ENCODE data around the gene SH3PXD2A. TPM values are rescaled to one million over a fixed set of nuclear protein-coding genes. Genes with fewer than 3 reads are reported as not detected.

SH3PXD2A gene
- total RNA-seq, 1 donor from 2014 or later, result 17.3 TPM

DNA sequence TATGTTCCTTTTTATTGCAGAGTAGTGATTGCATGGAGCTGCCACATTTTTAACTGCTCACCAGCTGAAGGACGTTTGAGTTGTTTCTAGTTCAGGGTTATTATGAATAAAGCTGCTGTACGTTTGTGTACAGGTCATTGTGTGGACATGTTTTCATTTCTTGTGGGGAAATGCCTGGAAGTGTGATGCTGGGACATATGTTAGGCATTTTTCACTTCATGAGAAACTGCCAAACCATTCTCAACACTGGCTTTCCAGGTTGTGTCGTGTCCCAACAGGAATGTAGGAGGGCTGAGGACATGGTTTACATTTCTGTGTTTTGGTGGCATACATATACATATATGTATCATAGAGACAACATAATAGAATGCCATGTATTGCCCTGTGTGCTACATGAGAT lies 288.8 kb downstream of the SH3PXD2A start:
- Histone ChIP-seq H3K4me2 (ENCODE audit: low read length) (no peak overlapping the region), H3K4me3 (ENCODE audit: insufficient read depth, low read depth, low read length) (no peak overlapping the region), H4K20me1 (ENCODE audit: insufficient read depth, low read length) (peaks cover 5% of the 10 kb centered on the region), H3K4me1 (ENCODE audit: insufficient read depth, low read length) (no peaks in the 10 kb centered on the region), H3K27ac (ENCODE audit: low read depth, low read length) (no peak overlapping the region), H3K9ac (ENCODE audit: low read length) (no peak overlapping the region), H3K9me3 (ENCODE audit: insufficient read depth, low read depth, low read length) (no peaks in the 10 kb centered on the region), H2AFZ (ENCODE audit: low read depth, low read length) (no peak overlapping the region), H3K79me2 (ENCODE audit: insufficient read depth, low read length) (no peaks in the 10 kb centered on the region), H3K27me3 (ENCODE audit: insufficient read depth, low read length) (peaks cover 60% of the 10 kb centered on the region), H3K36me3 (ENCODE audit: insufficient read depth, low read length) (no peaks in the 10 kb centered on the region)
- Mint-ChIP-seq H3K27me3 (ENCODE audit: low read depth, unreplicated experiment) (peaks cover 58% of the 10 kb centered on the region), H3K4me1 (ENCODE audit: low read depth, unreplicated experiment) (no peaks in the 10 kb centered on the region), H3K4me3 (ENCODE audit: unreplicated experiment) (no peak overlapping the region), H3K9me3 (ENCODE audit: unreplicated experiment) (peaks cover 2% of the 10 kb centered on the region), H3K36me3 (ENCODE audit: low read depth, unreplicated experiment) (no peaks in the 10 kb centered on the region), H3K27ac (ENCODE audit: unreplicated experiment) (no peak overlapping the region)
- no peak for FAIRE-seq
- DNase-seq (ENCODE audit: low read depth), result no peak
- TF ChIP-seq EZH2 (IDR thresholded peaks at IDR 0.05; ENCODE audit: insufficient read depth, low read length), result no peak
- TF ChIP-seq, protein P1, sequence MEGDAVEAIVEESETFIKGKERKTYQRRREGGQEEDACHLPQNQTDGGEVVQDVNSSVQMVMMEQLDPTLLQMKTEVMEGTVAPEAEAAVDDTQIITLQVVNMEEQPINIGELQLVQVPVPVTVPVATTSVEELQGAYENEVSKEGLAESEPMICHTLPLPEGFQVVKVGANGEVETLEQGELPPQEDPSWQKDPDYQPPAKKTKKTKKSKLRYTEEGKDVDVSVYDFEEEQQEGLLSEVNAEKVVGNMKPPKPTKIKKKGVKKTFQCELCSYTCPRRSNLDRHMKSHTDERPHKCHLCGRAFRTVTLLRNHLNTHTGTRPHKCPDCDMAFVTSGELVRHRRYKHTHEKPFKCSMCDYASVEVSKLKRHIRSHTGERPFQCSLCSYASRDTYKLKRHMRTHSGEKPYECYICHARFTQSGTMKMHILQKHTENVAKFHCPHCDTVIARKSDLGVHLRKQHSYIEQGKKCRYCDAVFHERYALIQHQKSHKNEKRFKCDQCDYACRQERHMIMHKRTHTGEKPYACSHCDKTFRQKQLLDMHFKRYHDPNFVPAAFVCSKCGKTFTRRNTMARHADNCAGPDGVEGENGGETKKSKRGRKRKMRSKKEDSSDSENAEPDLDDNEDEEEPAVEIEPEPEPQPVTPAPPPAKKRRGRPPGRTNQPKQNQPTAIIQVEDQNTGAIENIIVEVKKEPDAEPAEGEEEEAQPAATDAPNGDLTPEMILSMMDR (IDR thresholded peaks at IDR 0.05; ENCODE audit: insufficient read depth, low read depth, low read length), result no peak

DNA sequence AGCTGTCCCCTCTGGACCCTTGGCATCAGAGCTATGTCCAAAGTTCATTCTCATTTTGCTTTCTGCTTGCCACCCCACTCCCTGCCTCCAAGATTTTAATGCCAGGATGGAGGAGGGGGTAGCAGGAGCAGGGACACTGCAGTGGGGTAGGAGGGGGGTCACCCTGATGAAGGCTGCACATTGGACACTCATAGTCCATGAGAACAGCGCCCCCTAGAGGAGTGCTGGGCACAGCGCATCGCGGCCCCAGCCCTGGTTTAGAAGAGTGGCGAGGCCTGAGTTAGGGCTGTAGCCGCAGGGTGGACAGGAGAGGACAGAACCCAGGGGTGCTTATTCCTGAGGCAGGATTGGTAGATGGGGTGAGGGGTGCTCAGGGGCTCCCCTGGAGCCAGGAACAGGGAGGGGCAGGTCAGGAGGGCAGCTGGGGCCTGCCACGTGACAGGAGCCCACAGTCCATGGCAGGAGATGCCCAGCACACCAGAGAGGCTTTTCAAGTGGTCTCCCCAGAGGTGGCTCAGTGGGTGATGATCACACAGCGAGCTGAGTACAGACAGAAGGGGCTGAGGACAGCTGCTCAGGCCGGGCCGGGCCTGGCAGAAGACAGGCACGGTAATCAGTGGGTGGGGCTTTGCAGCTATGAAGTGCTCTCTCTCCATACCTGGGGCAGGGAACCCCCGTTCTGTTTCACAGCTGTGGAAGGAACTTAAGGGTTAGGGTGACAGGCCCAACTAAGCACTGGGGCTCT lies 290.4 kb downstream of the SH3PXD2A start:
- H3K36me3 ChIP-seq (ENCODE audit: insufficient read depth, low read length), result no peaks in the 10 kb centered on the region
- no peak overlapping the region for H3K4me2 ChIP-seq (ENCODE audit: low read length)
- TF ChIP-seq EZH2 (IDR thresholded peaks at IDR 0.05; ENCODE audit: insufficient read depth, low read length), result no peak
- TF ChIP-seq, protein P1 (IDR thresholded peaks at IDR 0.05; ENCODE audit: insufficient read depth, low read depth, low read length), result peak; percentile 27
- no peak overlapping the region for H3K9ac ChIP-seq (ENCODE audit: low read length)
- no peaks in the 10 kb centered on the region for H3K79me2 ChIP-seq (ENCODE audit: insufficient read depth, low read length)
- Mint-ChIP-seq H3K4me1 (ENCODE audit: low read depth, unreplicated experiment) (no peaks in the 10 kb centered on the region), H3K36me3 (ENCODE audit: low read depth, unreplicated experiment) (no peaks in the 10 kb centered on the region), H3K9me3 (ENCODE audit: unreplicated experiment) (peaks cover 5% of the 10 kb centered on the region), H3K27ac (ENCODE audit: unreplicated experiment) (no peak overlapping the region), H3K4me3 (ENCODE audit: unreplicated experiment) (no peak overlapping the region), H3K27me3 (ENCODE audit: low read depth, unreplicated experiment) (peaks cover 70% of the 10 kb centered on the region)
- no peaks in the 10 kb centered on the region for H3K4me1 ChIP-seq (ENCODE audit: insufficient read depth, low read length)
- DNase-seq (ENCODE audit: low read depth) (no peak), FAIRE-seq (no peak)
- no peak overlapping the region for H3K27ac ChIP-seq (ENCODE audit: low read depth, low read length)
- H3K9me3 ChIP-seq (ENCODE audit: insufficient read depth, low read depth, low read length), result peaks cover 3% of the 10 kb centered on the region
- peaks cover 5% of the 10 kb centered on the region for H4K20me1 ChIP-seq (ENCODE audit: insufficient read depth, low read length)
- peaks cover 66% of the 10 kb centered on the region for H3K27me3 ChIP-seq (ENCODE audit: insufficient read depth, low read length)
- H3K4me3 ChIP-seq (ENCODE audit: insufficient read depth, low read depth, low read length), result no peak overlapping the region
- H2AFZ ChIP-seq (ENCODE audit: low read depth, low read length), result no peak overlapping the region

DNA sequence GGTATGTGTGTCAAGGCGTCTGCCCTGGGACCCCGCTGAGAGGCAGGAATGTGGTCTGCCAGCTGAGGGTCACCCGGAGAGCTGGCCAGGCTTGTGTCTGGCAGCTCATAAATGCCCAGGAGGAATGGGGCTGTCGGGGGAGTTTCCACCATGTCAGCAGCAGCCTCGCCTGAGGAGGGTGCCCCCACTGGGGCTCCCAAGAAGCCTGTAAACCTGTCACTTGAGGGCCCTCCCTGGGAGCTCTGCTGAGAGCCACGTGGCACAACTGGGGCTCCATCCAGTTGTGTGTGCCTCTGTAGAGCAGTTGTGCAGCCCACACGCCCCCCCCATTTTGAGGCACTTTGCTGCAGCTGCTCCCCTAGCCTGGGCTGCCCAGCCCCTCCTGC lies 291.3 kb downstream of the SH3PXD2A start:
- H3K9me3 ChIP-seq (ENCODE audit: insufficient read depth, low read depth, low read length), result peaks cover 3% of the 10 kb centered on the region
- H3K9ac ChIP-seq (ENCODE audit: low read length), result no peak overlapping the region
- no peak overlapping the region for H3K4me3 ChIP-seq (ENCODE audit: insufficient read depth, low read depth, low read length)
- H3K36me3 ChIP-seq (ENCODE audit: insufficient read depth, low read length), result no peaks in the 10 kb centered on the region
- H3K4me1 Mint-ChIP-seq (ENCODE audit: low read depth, unreplicated experiment), result no peaks in the 10 kb centered on the region
- no peak overlapping the region for H3K4me3 Mint-ChIP-seq (ENCODE audit: unreplicated experiment)
- no peaks in the 10 kb centered on the region for H3K79me2 ChIP-seq (ENCODE audit: insufficient read depth, low read length)
- no peak overlapping the region for H2AFZ ChIP-seq (ENCODE audit: low read depth, low read length)
- TF ChIP-seq, protein P1 (IDR thresholded peaks at IDR 0.05; ENCODE audit: insufficient read depth, low read depth, low read length), result no peak
- no peak for TF ChIP-seq EZH2 (IDR thresholded peaks at IDR 0.05; ENCODE audit: insufficient read depth, low read length)
- no peak for FAIRE-seq
- H3K27ac Mint-ChIP-seq (ENCODE audit: unreplicated experiment), result no peak overlapping the region
- H3K36me3 Mint-ChIP-seq (ENCODE audit: low read depth, unreplicated experiment), result no peaks in the 10 kb centered on the region
- H3K27ac ChIP-seq (ENCODE audit: low read depth, low read length), result no peak overlapping the region
- peaks cover 70% of the 10 kb centered on the region for H3K27me3 Mint-ChIP-seq (ENCODE audit: low read depth, unreplicated experiment)
- H3K4me1 ChIP-seq (ENCODE audit: insufficient read depth, low read length), result no peaks in the 10 kb centered on the region
- no peak for DNase-seq (ENCODE audit: low read depth)
- H3K27me3 ChIP-seq (ENCODE audit: insufficient read depth, low read length), result peaks cover 65% of the 10 kb centered on the region
- peaks cover 5% of the 10 kb centered on the region for H4K20me1 ChIP-seq (ENCODE audit: insufficient read depth, low read length)
- peaks cover 5% of the 10 kb centered on the region for H3K9me3 Mint-ChIP-seq (ENCODE audit: unreplicated experiment)
- no peak overlapping the region for H3K4me2 ChIP-seq (ENCODE audit: low read length)
